ENCODE data around the gene RGMA. TPM values are rescaled to one million over a fixed set of nuclear protein-coding genes. Genes with fewer than 3 reads are reported as not detected.

RGMA gene
- total and polyA plus RNA-seq, 2 of the 8 experiments (the other 6 are each of a cell fraction or from before 2014, with no cell fraction given) = 19.9 to 39.8 TPM

GRCh38 chr15:93030430-93031102 is 58.4 kb downstream of the RGMA start:
- H3K4me1 ChIP-seq (replicated peaks in 1 of 4; ENCODE audit: control insufficient read depth in 3 of 4, insufficient read depth in 4 of 4, low read length in 3 of 4) = peaks cover 0 to 3% (median 0%) of the 10 kb centered on the region in 4 experiments; a peak in 3 of 7 replicates
- no peak overlapping the region for H2BK120ac ChIP-seq (replicated peaks; ENCODE audit: low read depth, low read length)
- no peak overlapping the region for H3K14ac ChIP-seq (ENCODE audit: insufficient read length)
- peak; percentile 57 for FAIRE-seq
- H3K27ac ChIP-seq (ENCODE audit: low read depth, low read length) = no peak overlapping the region
- H3K27me3 ChIP-seq (replicated peaks in 1 of 4; ENCODE audit: control insufficient read depth in 3 of 4, extremely low read depth in 1 of 4, insufficient read depth in 3 of 4, low read length in 3 of 4) = no peaks in the 10 kb centered on the region
- 60% methylated on average over 17 of the region's 20 CpGs; no CpG with 5 or more reads in 1 of the 2 experiments for WGBS, 2 experiments (ENCODE audit: extremely low coverage in 1 of 2, insufficient coverage in 1 of 2, insufficient read length in 1 of 2, insufficient replicate concordance in 2 of 2, low coverage in 1 of 2, low lambda C conversion rate in 2 of 2, missing lambda C conversion rate in 1 of 2)
- no peaks in the 10 kb centered on the region for H3K9me3 ChIP-seq (ENCODE audit: insufficient read depth in 2 of 2, low read depth in 1 of 2, low read length in 1 of 2)
- H2AFZ ChIP-seq (ENCODE audit: low read length) = no peak overlapping the region; the same call in 1 of the 2 replicates
- ChIA-PET POLR2A (ENCODE audit: partially characterized antibody) (interaction anchor here (0.8 to 1.5 kb wide), 2 partner anchors 29 to 221 kb away, joined by 3 to 4 read pairs; no protein-coding TSS in a partner anchor), CTCF (ENCODE audit: partially characterized antibody) (interaction anchor here (0.6 to 8.6 kb wide), 56 partner anchors 9 to 1102 kb away, joined by 3 to 119 read pairs (median 3); partner anchors contain the start of gene RGMA)
- no peak overlapping the region; the same call in 1 of the 2 replicates for H2BK5ac ChIP-seq (ENCODE audit: low read depth, low read length)
- H3K79me2 ChIP-seq (ENCODE audit: control insufficient read depth in 1 of 2, insufficient read depth in 2 of 2, low read length in 2 of 2) = no peaks in the 10 kb centered on the region
- no peak overlapping the region for H3K23ac ChIP-seq (ENCODE audit: insufficient read length)
- peaks cover 1 to 17% (median 12%) of the 10 kb centered on the region in 4 experiments; a peak in 7 of 8 replicates for H3K36me3 ChIP-seq (ENCODE audit: control insufficient read depth in 2 of 4, insufficient read depth in 4 of 4, low read length in 3 of 4)
- H3K56ac ChIP-seq (replicated peaks; ENCODE audit: insufficient read length, low read depth, low read length) = no peak overlapping the region
- peak overlapping the region; percentile 36 for H4K8ac ChIP-seq (ENCODE audit: extremely low read depth, insufficient read depth, low read length)
- peak overlapping the region; percentile 34 for H4K91ac ChIP-seq (replicated peaks; ENCODE audit: insufficient read length, low read length)
- peaks cover 5 to 8% of the 10 kb centered on the region in 2 experiments for H4K20me1 ChIP-seq (replicated peaks in 1 of 2; ENCODE audit: control insufficient read depth in 1 of 2, insufficient read depth in 2 of 2, low read length in 2 of 2)
- peak overlapping the region; percentile 60; the same call in 1 of the 2 replicates for H2BK12ac ChIP-seq (ENCODE audit: low read depth, low read length)
- no peak overlapping the region for H3K4me3 ChIP-seq (ENCODE audit: extremely low read depth in 1 of 4, insufficient read depth in 2 of 4, low read depth in 3 of 4, low read length in 4 of 4)
- no peak overlapping the region for H2AK5ac ChIP-seq (ENCODE audit: low read depth, low read length)
- H3K23me2 ChIP-seq (ENCODE audit: low read depth, low read length) = no peaks in the 10 kb centered on the region
- H3K4me2 ChIP-seq (ENCODE audit: insufficient read depth in 1 of 2, low read depth in 2 of 2, low read length in 2 of 2) = no peak overlapping the region
- peaks cover under 1% of the 10 kb centered on the region; the same call in 1 of the 2 replicates for H3K79me1 ChIP-seq (ENCODE audit: low read depth, low read length)
- peak overlapping the region; percentile 97 for H2BK15ac ChIP-seq (ENCODE audit: low read length)
- H4K5ac ChIP-seq (ENCODE audit: insufficient read length, low read depth, low read length) = no peak overlapping the region
- H3K4ac ChIP-seq (replicated peaks; ENCODE audit: insufficient read length, low read depth, low read length) = no peak overlapping the region
- DNase-seq (ENCODE audit: low read depth in 1 of 2, low spot score in 2 of 2) = peak; percentile 56 to 90
- H3K9ac ChIP-seq (replicated peaks in 1 of 4; ENCODE audit: extremely low read depth in 1 of 4, low read depth in 3 of 4, low read length in 3 of 4) = no peak overlapping the region
- peak; percentile 97 for TF ChIP-seq RAD21 (IDR thresholded peaks at IDR 0.05 in 1 of 2, conservative IDR thresholded peaks at IDR 0.05 in 1 of 2; ENCODE audit: low read depth in 2 of 2, low read length in 2 of 2)
- no peak for TF ChIP-seq CTBP2 (IDR thresholded peaks at IDR 0.05; ENCODE audit: borderline replicate concordance, insufficient read depth, insufficient read length, low read length)
- TF ChIP-seq CTCF (IDR thresholded peaks at IDR 0.05; ENCODE audit: control extremely low read depth in 1 of 3, insufficient read depth in 1 of 3, low read depth in 1 of 3, low read length in 3 of 3) = peak; percentile 84 to 91 (median 85)
- H2BK20ac ChIP-seq (ENCODE audit: low read length) = no peak overlapping the region
- H3K18ac ChIP-seq (ENCODE audit: extremely low read depth, low read length) = peak overlapping the region; percentile 87

Data from H1 (cell line).